Astrocyte (in vitro differentiated cells and primary cell): ENCODE data around the gene ZNF45. TPM values are rescaled to one million over a fixed set of nuclear protein-coding genes. Genes with fewer than 3 reads are reported as not detected.
A peak's percentile ranks its signal among the peaks of the same experiment; 100 is the strongest.
"Not testable (repeated sequence)": the region's sequence is repeated elsewhere in the genome, so short reads cannot be mapped to it uniquely, and the experiment has no call there.

Experiments used
- DNase-seq: peaks from one replicate; pipeline ENCODE4 v3.0.0-alpha.2; 2010; ENCODE audit warnings: low read depth
- FAIRE-seq: peaks from 2 replicates; lab custom pipeline; 2011; peaks lifted over from hg19 to GRCh38; lab: Jason Lieb, UNC
- H2AFZ ChIP-seq: 2 replicates; pipeline ENCODE4 v1.6.0; 2012; ENCODE audit warnings: low read depth, low read length, inconsistent platforms
- H3K27ac ChIP-seq: 2 replicates; pipeline ENCODE4 v1.5.1; 2011; ENCODE audit warnings: low read depth, low read length, inconsistent platforms
- H3K27me3 ChIP-seq: 2 replicates; pipeline ENCODE4 v1.6.0; 2011; ENCODE audit warnings: low read length, inconsistent platforms; ENCODE audit not compliant: insufficient read depth
- H3K36me3 ChIP-seq: 2 replicates; pipeline ENCODE4 v1.5.1; 2011; ENCODE audit warnings: low read length, inconsistent platforms; ENCODE audit not compliant: insufficient read depth
- H3K4me1 ChIP-seq: 2 replicates; pipeline ENCODE4 v1.5.1; 2011; ENCODE audit warnings: low read length, inconsistent platforms; ENCODE audit not compliant: insufficient read depth
- H3K4me2 ChIP-seq: 2 replicates; pipeline ENCODE4 v1.6.0; 2012; ENCODE audit warnings: low read length, inconsistent platforms
- H3K4me3 ChIP-seq: 2 replicates; pipeline ENCODE4 v1.5.1; 2011; ENCODE audit warnings: low read depth, mild to moderate bottlenecking, low read length, inconsistent platforms; ENCODE audit not compliant: insufficient read depth
- H3K79me2 ChIP-seq: 2 replicates; pipeline ENCODE4 v1.6.0; 2012; ENCODE audit warnings: mild to moderate bottlenecking, low read length, inconsistent platforms; ENCODE audit not compliant: insufficient read depth
- H3K9ac ChIP-seq: 2 replicates; pipeline ENCODE4 v1.6.0; 2012; ENCODE audit warnings: mild to moderate bottlenecking, low read length, inconsistent platforms
- H3K9me3 ChIP-seq: 2 replicates; pipeline ENCODE4 v1.5.1; 2012; ENCODE audit warnings: low read depth, mild to moderate bottlenecking, low read length, inconsistent platforms; ENCODE audit not compliant: insufficient read depth
- H4K20me1 ChIP-seq: 2 replicates; pipeline ENCODE4 v1.6.0; 2012; ENCODE audit warnings: low read length, inconsistent platforms; ENCODE audit not compliant: insufficient read depth
- H3K27ac Mint-ChIP-seq: one replicate; pipeline ENCODE4 v1.8.0; 2021; ENCODE audit warnings: mild to moderate bottlenecking, mixed read lengths; ENCODE audit not compliant: unreplicated experiment
- H3K27me3 Mint-ChIP-seq: one replicate; pipeline ENCODE4 v1.8.0; 2021; ENCODE audit warnings: low read depth, mixed read lengths; ENCODE audit not compliant: unreplicated experiment
- H3K36me3 Mint-ChIP-seq: one replicate; pipeline ENCODE4 v1.8.0; 2021; ENCODE audit warnings: low read depth, mixed read lengths; ENCODE audit not compliant: unreplicated experiment
- H3K4me1 Mint-ChIP-seq: one replicate; pipeline ENCODE4 v1.8.0; 2021; ENCODE audit warnings: low read depth, mixed read lengths; ENCODE audit not compliant: unreplicated experiment
- H3K4me3 Mint-ChIP-seq: one replicate; pipeline ENCODE4 v1.8.0; 2021; ENCODE audit warnings: mild to moderate bottlenecking, moderate library complexity, mixed read lengths; ENCODE audit not compliant: unreplicated experiment
- H3K9me3 Mint-ChIP-seq: one replicate; pipeline ENCODE4 v1.8.0; 2021; ENCODE audit warnings: mild to moderate bottlenecking, mixed read lengths; ENCODE audit not compliant: unreplicated experiment
- EZH2 ChIP-seq: IDR thresholded peaks from 2 replicates; pipeline ENCODE4 v1.6.1; 2012; ENCODE audit warnings: mild to moderate bottlenecking, low read length, inconsistent platforms; ENCODE audit not compliant: insufficient read depth
- total RNA-seq: library from RNA; stranded (reverse); gene quantifications from 2 replicates; pipeline ENCODE4 v1.2.1, GENCODE V29; 2021
- TF ChIP-seq, protein P1 (sequence below): IDR thresholded peaks from 2 replicates; pipeline ENCODE4 v1.5.1; 2011; ENCODE audit warnings: low read depth, mild to moderate bottlenecking, inconsistent platforms, low read length, moderate library complexity; ENCODE audit not compliant: insufficient read depth

The ZNF45 gene
- total RNA-seq, 1 donor from 2014 or later: 15.8 TPM

DNA sequence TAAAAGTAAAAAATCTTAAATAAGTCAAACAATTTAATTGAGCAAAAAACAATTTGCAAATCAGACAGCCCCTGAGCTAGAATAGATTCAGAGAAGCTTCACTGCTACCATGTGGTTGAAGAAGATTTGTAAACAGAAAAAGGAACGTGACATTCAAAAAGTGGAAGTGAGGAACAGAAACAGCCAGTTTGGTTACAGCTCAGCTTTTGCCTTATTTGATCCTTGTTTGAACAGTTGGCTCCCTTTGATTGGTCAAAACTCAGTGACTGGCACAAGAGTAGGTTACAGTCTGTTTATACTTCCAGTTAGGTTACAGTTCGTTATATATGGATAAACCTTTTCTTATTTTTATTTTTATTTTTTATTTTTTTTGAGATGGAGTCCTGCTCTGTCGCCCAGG is 21.7 kb upstream of the ZNF45 start:
- H4K20me1 ChIP-seq: no peaks in the 10 kb centered on the region
- no peaks in the 10 kb centered on the region for H3K27me3 Mint-ChIP-seq
- FAIRE-seq (no peak), DNase-seq (no peak)
- H3K79me2 ChIP-seq: peaks cover 5% of the 10 kb centered on the region
- no peak overlapping the region for H3K4me3 ChIP-seq
- no peak overlapping the region for H3K4me3 Mint-ChIP-seq
- H3K36me3 ChIP-seq: peaks cover 3% of the 10 kb centered on the region
- no peak overlapping the region for H3K27ac ChIP-seq
- H3K4me2 ChIP-seq: no peak overlapping the region
- H3K36me3 Mint-ChIP-seq: peaks cover 34% of the 10 kb centered on the region
- H3K9me3 ChIP-seq: peaks cover 5% of the 10 kb centered on the region
- H3K9ac ChIP-seq: no peak overlapping the region
- no peaks in the 10 kb centered on the region for H3K27me3 ChIP-seq
- H3K4me1 Mint-ChIP-seq: no peaks in the 10 kb centered on the region
- peaks cover 20% of the 10 kb centered on the region for H3K9me3 Mint-ChIP-seq
- H3K27ac Mint-ChIP-seq: no peak overlapping the region
- H3K4me1 ChIP-seq: no peaks in the 10 kb centered on the region
- no peak for TF ChIP-seq EZH2
- TF ChIP-seq, protein P1, sequence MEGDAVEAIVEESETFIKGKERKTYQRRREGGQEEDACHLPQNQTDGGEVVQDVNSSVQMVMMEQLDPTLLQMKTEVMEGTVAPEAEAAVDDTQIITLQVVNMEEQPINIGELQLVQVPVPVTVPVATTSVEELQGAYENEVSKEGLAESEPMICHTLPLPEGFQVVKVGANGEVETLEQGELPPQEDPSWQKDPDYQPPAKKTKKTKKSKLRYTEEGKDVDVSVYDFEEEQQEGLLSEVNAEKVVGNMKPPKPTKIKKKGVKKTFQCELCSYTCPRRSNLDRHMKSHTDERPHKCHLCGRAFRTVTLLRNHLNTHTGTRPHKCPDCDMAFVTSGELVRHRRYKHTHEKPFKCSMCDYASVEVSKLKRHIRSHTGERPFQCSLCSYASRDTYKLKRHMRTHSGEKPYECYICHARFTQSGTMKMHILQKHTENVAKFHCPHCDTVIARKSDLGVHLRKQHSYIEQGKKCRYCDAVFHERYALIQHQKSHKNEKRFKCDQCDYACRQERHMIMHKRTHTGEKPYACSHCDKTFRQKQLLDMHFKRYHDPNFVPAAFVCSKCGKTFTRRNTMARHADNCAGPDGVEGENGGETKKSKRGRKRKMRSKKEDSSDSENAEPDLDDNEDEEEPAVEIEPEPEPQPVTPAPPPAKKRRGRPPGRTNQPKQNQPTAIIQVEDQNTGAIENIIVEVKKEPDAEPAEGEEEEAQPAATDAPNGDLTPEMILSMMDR: no peak
- H2AFZ ChIP-seq: no peak overlapping the region

DNA sequence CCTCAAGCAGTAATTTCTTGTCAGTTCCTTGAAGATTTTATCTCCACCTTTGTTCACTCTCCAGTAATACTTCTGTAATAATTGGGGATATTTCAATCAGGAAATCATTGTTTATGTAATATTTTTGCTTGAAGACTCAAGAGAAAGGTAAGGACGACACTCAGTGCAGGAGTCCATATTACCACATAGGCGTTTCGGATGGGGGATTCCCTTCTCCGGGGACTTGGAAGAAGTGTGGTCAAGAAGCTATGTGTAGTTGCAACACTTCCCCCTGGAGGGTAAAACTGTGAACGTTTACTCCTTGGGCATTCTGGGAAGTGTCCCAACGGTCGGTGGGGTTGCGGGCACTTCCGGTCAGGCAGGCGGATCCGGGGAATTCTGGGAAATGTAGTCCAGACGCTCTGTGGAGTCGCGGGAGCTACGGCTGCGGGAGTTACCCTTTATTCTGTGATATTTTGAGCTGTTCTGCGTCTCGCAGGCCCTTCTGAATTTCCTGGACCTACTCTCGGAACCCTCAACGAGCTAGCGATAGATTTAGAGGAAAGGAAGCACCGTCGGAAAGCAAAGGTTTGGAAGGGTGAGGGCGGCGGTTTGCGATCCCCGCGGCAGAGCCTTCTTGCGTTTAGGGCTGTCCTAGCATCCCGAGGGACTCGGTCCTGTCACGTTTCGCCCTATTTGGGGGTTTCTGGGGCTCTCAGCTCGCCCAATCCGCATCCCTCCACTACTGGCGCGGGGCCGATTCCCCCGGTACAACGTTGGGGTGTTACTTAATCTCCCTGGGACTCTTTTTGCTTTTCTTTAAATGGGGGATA is 16.0 kb upstream of the ZNF45 start, which contains the start of gene ZNF221:
Gene ZNF221, plus strand, starts transcription at position 395 of the 812 bp plus-strand sequence. CDS start 11,499 bp downstream, outside the sequence.
- Histone ChIP-seq H3K27ac (peak within 1 kb of the TSS; percentile 64), H3K27me3 (no peaks in the 10 kb centered on the region), H3K4me1 (no peaks in the 10 kb centered on the region), H3K4me2 (peak within 1 kb of the TSS; percentile 93), H2AFZ (peak within 1 kb of the TSS; percentile 99), H3K79me2 (peaks cover 5% of the 10 kb centered on the region), H4K20me1 (no peaks in the 10 kb centered on the region), H3K36me3 (no peaks in the 10 kb centered on the region), H3K4me3 (peak within 1 kb of the TSS; percentile 91), H3K9me3 (no peaks in the 10 kb centered on the region), H3K9ac (peak within 1 kb of the TSS; percentile 89)
- Mint-ChIP-seq H3K27me3 (peaks cover 3% of the 10 kb centered on the region), H3K36me3 (peaks cover 16% of the 10 kb centered on the region), H3K9me3 (peaks cover 24% of the 10 kb centered on the region), H3K27ac (peak within 1 kb of the TSS; percentile 94), H3K4me1 (no peaks in the 10 kb centered on the region), H3K4me3 (peak within 1 kb of the TSS; percentile 100)
- TF ChIP-seq, protein P1: peak; percentile 51
- TF ChIP-seq EZH2: no peak
- peak; percentile 97 for DNase-seq
- peak; percentile 59 for FAIRE-seq

- H3K4me1 ChIP-seq: not testable (repeated sequence)
Observed at GRCh38 chr19:43949803-43950202, 14.7 kb upstream of the ZNF45 start.

GRCh38 chr19:43947412-43947811 is 12.3 kb upstream of the ZNF45 start:
- not testable (repeated sequence) for H3K79me2 ChIP-seq, H3K4me1 ChIP-seq, H4K20me1 ChIP-seq, H3K36me3 ChIP-seq, H3K4me1 Mint-ChIP-seq, DNase-seq, H3K4me3 Mint-ChIP-seq, FAIRE-seq, H3K9ac ChIP-seq, H3K4me2 ChIP-seq, H3K9me3 ChIP-seq, H3K27me3 ChIP-seq, H2AFZ ChIP-seq, H3K27ac Mint-ChIP-seq, H3K4me3 ChIP-seq, H3K36me3 Mint-ChIP-seq, H3K27me3 Mint-ChIP-seq, H3K27ac ChIP-seq
- H3K9me3 Mint-ChIP-seq: peaks cover 21% of the 10 kb centered on the region

More at GRCh38 chr19:43949803-43950202, 14.7 kb upstream of the ZNF45 start:
- not testable (repeated sequence) for H3K36me3 Mint-ChIP-seq, DNase-seq, H3K79me2 ChIP-seq, H3K4me2 ChIP-seq, H3K9ac ChIP-seq, H2AFZ ChIP-seq, H3K27me3 Mint-ChIP-seq, H3K27ac ChIP-seq, H4K20me1 ChIP-seq, H3K27me3 ChIP-seq, H3K27ac Mint-ChIP-seq, H3K4me1 Mint-ChIP-seq, H3K4me3 ChIP-seq, H3K36me3 ChIP-seq, H3K9me3 ChIP-seq, FAIRE-seq
- H3K9me3 Mint-ChIP-seq: peaks cover 22% of the 10 kb centered on the region
- peak overlapping the region; percentile 28 for H3K4me3 Mint-ChIP-seq
